ENCODE data around the gene AGBL4.

- TF ChIP-seq POLR2A (IDR thresholded peaks at IDR 0.05) (no peak), CTCF (IDR thresholded peaks at IDR 0.05) (no peak)
Measured at GRCh38 chr1:49356594-49356993, 667.2 kb downstream of the AGBL4 start.

Measured in breast epithelium (tissue), 3 donors.